ENCODE measurements around the gene NIPSNAP2. TPM values are rescaled to one million over a fixed set of nuclear protein-coding genes. Genes with fewer than 3 reads are reported as not detected.

The NIPSNAP2 gene
- polyA plus RNA-seq, 1 of the 3 experiments (the other 2 are of a cell fraction), result 57.5 TPM

GRCh38 chr7:56019501-56019900, 55.1 kb downstream of the NIPSNAP2 start (continued):
- TF ChIP-seq USF1 (IDR thresholded peaks at IDR 0.05; ENCODE audit: borderline replicate concordance, low read depth), result no peak
- no peak for TF ChIP-seq MXI1 (IDR thresholded peaks at IDR 0.05; ENCODE audit: low read depth, low read length)
- TF ChIP-seq TCF12 (IDR thresholded peaks at IDR 0.05), result no peak
- no peak for TF ChIP-seq EP300 (IDR thresholded peaks at IDR 0.05; ENCODE audit: borderline replicate concordance in 1 of 2, low read depth in 1 of 2, low read length in 1 of 2)
- no peak for TF ChIP-seq SMC3 (IDR thresholded peaks at IDR 0.05; ENCODE audit: low read depth, low read length)

GRCh38 chr7:56023500-56023899, 59.1 kb downstream of the NIPSNAP2 start:
- Histone ChIP-seq H3K9me3 (no peaks in the 10 kb centered on the region), H3K79me2 (ENCODE audit: insufficient read depth) (no peaks in the 10 kb centered on the region; the same call in 1 of the 2 replicates), H3K36me3 (replicated peaks in 1 of 2; ENCODE audit: control insufficient read depth in 1 of 2, insufficient read depth in 2 of 2, low read length in 1 of 2) (peaks cover 9 to 46% of the 10 kb centered on the region in 2 experiments), H3F3A (replicated peaks; ENCODE audit: insufficient read depth) (no peaks in the 10 kb centered on the region), H3K4me3 (ENCODE audit: low read depth in 2 of 2, low read length in 1 of 2) (no peak overlapping the region), H2AFZ (ENCODE audit: low read depth) (no peak overlapping the region), H3K4me2 (no peak overlapping the region), H3K9me2 (no peaks in the 10 kb centered on the region), H3K27ac (ENCODE audit: low read depth in 2 of 2, low read length in 1 of 2) (no peak overlapping the region), H4K20me1 (ENCODE audit: insufficient read depth) (no peaks in the 10 kb centered on the region), H3K9ac (no peak overlapping the region), H3K4me1 (ENCODE audit: control insufficient read depth in 1 of 2, insufficient read depth in 2 of 2, low read depth in 1 of 2, low read length in 1 of 2) (no peaks in the 10 kb centered on the region), H3K27me3 (ENCODE audit: insufficient read depth) (no peaks in the 10 kb centered on the region)
- CTCF ChIA-PET, result interaction anchor here (1.1 to 1.5 kb wide), 2 partner anchors 19 to 56 kb away, joined by 3 read pairs; no protein-coding TSS in a partner anchor
- no peak for TF ChIP-seq USF2 (IDR thresholded peaks at IDR 0.05; ENCODE audit: borderline replicate concordance, low read depth, low read length)
- TF ChIP-seq PBX3 (IDR thresholded peaks at IDR 0.05), result no peak
- no peak for TF ChIP-seq NFIC (IDR thresholded peaks at IDR 0.05; ENCODE audit: borderline replicate concordance)
- POLR2A ChIA-PET, result interaction anchor here (1.2 kb wide), 1 partner anchor 28 kb away, joined by 4 read pairs; the partner anchor contains the start of genes CCT6A and PSPH
- DNase-seq, result no peak

GRCh38 chr7:56026538-56026937, 62.2 kb downstream of the NIPSNAP2 start:
- Histone ChIP-seq H3F3A (replicated peaks; ENCODE audit: insufficient read depth) (no peaks in the 10 kb centered on the region), H3K4me2 (no peak overlapping the region), H3K36me3 (replicated peaks in 1 of 2; ENCODE audit: control insufficient read depth in 1 of 2, insufficient read depth in 2 of 2, low read length in 1 of 2) (peaks cover 4 to 49% of the 10 kb centered on the region in 2 experiments), H3K27me3 (ENCODE audit: insufficient read depth) (no peaks in the 10 kb centered on the region), H3K9me3 (no peaks in the 10 kb centered on the region), H3K4me3 (ENCODE audit: low read depth in 2 of 2, low read length in 1 of 2) (no peak overlapping the region), H3K9me2 (no peaks in the 10 kb centered on the region), H3K79me2 (ENCODE audit: insufficient read depth) (no peaks in the 10 kb centered on the region; the same call in 1 of the 2 replicates), H4K20me1 (ENCODE audit: insufficient read depth) (no peaks in the 10 kb centered on the region), H2AFZ (ENCODE audit: low read depth) (no peak overlapping the region), H3K27ac (ENCODE audit: low read depth in 2 of 2, low read length in 1 of 2) (no peak overlapping the region; a peak in 1 of 4 replicates), H3K9ac (no peak overlapping the region), H3K4me1 (ENCODE audit: control insufficient read depth in 1 of 2, insufficient read depth in 2 of 2, low read depth in 1 of 2, low read length in 1 of 2) (no peaks in the 10 kb centered on the region; a peak in 1 of 4 replicates)
- WGBS (ENCODE audit: low lambda C conversion rate), result 89% methylated on average over 2 of the region's 2 CpGs
- CTCF ChIA-PET, result interaction anchor here (0.5 to 2.8 kb wide), 2 partner anchors 53 to 78 kb away, joined by 4 to 9 read pairs; no protein-coding TSS in a partner anchor
- no peak for DNase-seq
- POLR2A ChIA-PET, result interaction anchor here (1.2 kb wide), 1 partner anchor 25 kb away, joined by 3 read pairs; the partner anchor contains the start of genes CCT6A and PSPH
- TF ChIP-seq USF1 (IDR thresholded peaks at IDR 0.05; ENCODE audit: borderline replicate concordance, low read depth) (no peak), CHD2 (IDR thresholded peaks at IDR 0.05; ENCODE audit: low read length, partially characterized antibody) (no peak), PBX3 (IDR thresholded peaks at IDR 0.05) (no peak), ZBTB33 (IDR thresholded peaks at IDR 0.05; ENCODE audit: borderline replicate concordance, low read depth) (no peak), SMC3 (IDR thresholded peaks at IDR 0.05; ENCODE audit: low read depth, low read length) (no peak), RXRA (IDR thresholded peaks at IDR 0.05; ENCODE audit: borderline replicate concordance, low read depth) (no peak), FOXJ3 (CRISPR knock-in tag; IDR thresholded peaks at IDR 0.05) (no peak), CTCF (IDR thresholded peaks at IDR 0.05) (no peak), USF2 (IDR thresholded peaks at IDR 0.05; ENCODE audit: borderline replicate concordance, low read depth, low read length) (no peak)
